ENCODE data around the gene TBC1D22B. TPM values are rescaled to one million over a fixed set of nuclear protein-coding genes. Genes with fewer than 3 reads are reported as not detected.

TBC1D22B gene
- total and polyA plus RNA-seq, 2 of the 13 experiments (the other 11 are each of a cell fraction or from before 2014, with no cell fraction given), result 9.7 to 12.9 TPM

DNA sequence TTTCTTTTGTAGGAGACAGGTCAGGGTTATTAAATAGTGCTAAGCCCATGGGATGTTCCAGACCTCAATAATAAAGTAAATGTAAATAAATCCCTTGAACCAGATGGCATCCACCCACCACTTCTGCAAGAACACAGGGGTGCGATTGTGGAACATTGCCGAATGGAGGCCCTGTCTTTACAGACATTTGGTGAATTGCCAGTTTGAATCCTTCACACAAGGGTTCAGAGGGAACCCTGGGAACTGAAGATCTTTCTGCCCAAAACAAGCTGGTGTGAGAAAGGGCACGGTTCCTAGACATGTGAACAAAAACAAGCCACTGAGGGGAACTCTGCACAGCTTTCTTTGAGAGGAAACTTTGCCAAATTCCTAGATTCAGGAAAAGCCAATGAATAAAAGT lies 66.0 kb downstream of the TBC1D22B start:
- FAIRE-seq, result no peak
- no peak overlapping the region for H3K9ac ChIP-seq (ENCODE audit: insufficient read depth, low read depth, low read length)
- DNase-seq (ENCODE audit: low spot score), result no peak
- no peaks in the 10 kb centered on the region for H3K27me3 ChIP-seq (ENCODE audit: control insufficient read depth in 1 of 2, insufficient read depth in 2 of 2, low read length in 2 of 2)
- ChIA-PET POLR2A (no interaction called here), CTCF (ENCODE audit: low intra/inter-chr PET ratio, low total read pairs) (no interaction called here)
- no peak overlapping the region for H2AFZ ChIP-seq (ENCODE audit: low read length)
- H3K4me1 ChIP-seq (ENCODE audit: insufficient read depth, low read length), result peaks cover 43% of the 10 kb centered on the region
- no peaks in the 10 kb centered on the region for H3K9me3 ChIP-seq (ENCODE audit: low read length)
- in situ Hi-C loops (cut with HindIII; ENCODE audit: extremely low pct_ligation_motif_present, low pct_unique_long_range_greater_than_20kb), result no loop called here
- H3K4me3 ChIP-seq (replicated peaks in 1 of 3; ENCODE audit: insufficient read depth in 1 of 3, low read depth in 2 of 3, low read length in 3 of 3), result no peak overlapping the region
- no TSS peak for BruUV-seq (replicated peaks)
- no peak for TF ChIP-seq JUN (CRISPR knock-in tag; IDR thresholded peaks at IDR 0.05)
- no peak for TF ChIP-seq ZNF292 (CRISPR knock-in tag; IDR thresholded peaks at IDR 0.05; ENCODE audit: borderline replicate concordance, low read depth)
- no peaks in the 10 kb centered on the region for H3K79me2 ChIP-seq (ENCODE audit: insufficient read depth, low read length)
- H4K20me1 ChIP-seq (ENCODE audit: insufficient read depth, low read length), result no peaks in the 10 kb centered on the region
- intact Hi-C loops (cut with micrococcal nuclease; ENCODE audit: unreplicated experiment), result no loop called here
- H3K4me2 ChIP-seq (ENCODE audit: low read depth, low read length), result no peak overlapping the region
- peaks cover 6 to 27% of the 10 kb centered on the region in 2 experiments; a peak in 4 of 5 replicates for H3K36me3 ChIP-seq (replicated peaks in 1 of 2; ENCODE audit: control insufficient read depth in 1 of 2, insufficient read depth in 2 of 2, low read length in 2 of 2)
- no peak for ATAC-seq
- WGBS (ENCODE audit: low lambda C conversion rate), result 60% methylated on average over 3 of the region's 3 CpGs
- H3K27ac ChIP-seq (ENCODE audit: extremely low read length, insufficient read depth, low read length), result peak overlapping the region; percentile 94

DNA sequence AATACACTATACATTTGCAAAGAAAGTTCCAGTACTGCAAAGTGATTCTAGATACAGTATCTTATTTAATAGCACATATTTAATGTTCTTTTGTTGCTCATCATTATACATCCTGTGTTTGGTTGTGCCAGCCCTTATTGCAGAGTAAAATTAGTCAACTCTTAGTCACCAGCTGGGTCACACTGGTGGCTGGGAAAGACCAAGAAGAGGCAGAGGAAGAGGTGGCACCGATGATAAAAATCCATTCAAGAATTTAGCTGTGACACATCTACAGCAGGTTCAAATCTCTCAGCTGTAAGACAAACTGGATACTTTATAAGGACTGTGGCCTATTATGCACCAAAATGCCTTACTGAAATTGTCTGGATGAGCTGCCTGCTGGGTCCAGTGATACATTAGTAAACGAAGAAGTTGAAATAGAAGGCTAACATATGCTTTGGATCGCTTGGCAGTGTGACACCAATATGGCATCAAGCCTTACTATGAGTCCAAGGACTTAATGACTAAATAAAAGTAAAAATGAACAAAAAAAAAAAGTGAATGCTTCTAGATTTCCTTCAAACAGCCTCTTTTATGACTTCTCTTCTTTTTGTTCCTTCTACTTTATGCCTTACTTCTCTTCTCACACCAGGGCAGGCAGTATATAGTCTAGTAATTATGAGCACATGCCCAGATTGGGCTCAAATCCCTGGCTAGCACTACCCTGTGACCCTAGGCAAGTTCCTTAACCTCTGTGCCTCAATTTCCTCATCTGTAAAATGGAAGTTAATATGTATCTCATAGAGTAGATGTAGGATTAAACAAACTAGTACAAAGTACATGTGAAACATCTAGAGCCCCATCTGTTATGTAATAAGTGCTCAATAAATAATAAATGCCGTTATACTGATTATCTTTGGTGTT lies 66.8 kb downstream of the TBC1D22B start:
- H4K20me1 ChIP-seq (ENCODE audit: insufficient read depth, low read length), result no peaks in the 10 kb centered on the region
- ATAC-seq (no peak), FAIRE-seq (no peak), DNase-seq (ENCODE audit: low spot score) (no peak)
- H3K9me3 ChIP-seq (ENCODE audit: low read length), result no peaks in the 10 kb centered on the region
- intact Hi-C loops (cut with micrococcal nuclease; ENCODE audit: unreplicated experiment), result loop anchor here (1.0 to 5.0 kb wide), 3 partner anchors 45 to 108 kb away; partner anchors contain the start of gene CMTR1
- POLR2A ChIA-PET, result no interaction called here
- no peaks in the 10 kb centered on the region for H3K79me2 ChIP-seq (ENCODE audit: insufficient read depth, low read length)
- no peak overlapping the region for H2AFZ ChIP-seq (ENCODE audit: low read length)
- H3K27ac ChIP-seq (ENCODE audit: extremely low read length, insufficient read depth, low read length), result peak overlapping the region; percentile 94
- no TSS peak for BruUV-seq (replicated peaks)
- peaks cover 4 to 19% of the 10 kb centered on the region in 2 experiments; a peak in 4 of 5 replicates for H3K36me3 ChIP-seq (replicated peaks in 1 of 2; ENCODE audit: control insufficient read depth in 1 of 2, insufficient read depth in 2 of 2, low read length in 2 of 2)
- H3K27me3 ChIP-seq (ENCODE audit: control insufficient read depth in 1 of 2, insufficient read depth in 2 of 2, low read length in 2 of 2), result no peaks in the 10 kb centered on the region
- CTCF ChIA-PET (ENCODE audit: low intra/inter-chr PET ratio, low total read pairs), result interaction anchor here (1.9 to 2.5 kb wide), 2 partner anchors 57 to 59 kb away, joined by 5 to 25 read pairs; no protein-coding TSS in a partner anchor
- H3K4me2 ChIP-seq (ENCODE audit: low read depth, low read length), result peak overlapping the region; percentile 63
- H3K4me1 ChIP-seq (ENCODE audit: insufficient read depth, low read length), result peaks cover 47% of the 10 kb centered on the region
- in situ Hi-C loops (cut with HindIII; ENCODE audit: extremely low pct_ligation_motif_present, low pct_unique_long_range_greater_than_20kb), result no loop called here
- no peak overlapping the region; the same call in 1 of the 2 replicates for H3K9ac ChIP-seq (ENCODE audit: insufficient read depth, low read depth, low read length)
- WGBS (ENCODE audit: low lambda C conversion rate), result 67% methylated on average over 4 of the region's 4 CpGs
- H3K4me3 ChIP-seq (replicated peaks in 1 of 3; ENCODE audit: insufficient read depth in 1 of 3, low read depth in 2 of 3, low read length in 3 of 3), result no peak overlapping the region
- TF ChIP-seq ZFP90 (CRISPR knock-in tag; IDR thresholded peaks at IDR 0.05; ENCODE audit: borderline replicate concordance) (no peak), NCOA2 (CRISPR knock-in tag; IDR thresholded peaks at IDR 0.05) (no peak), ZNF143 (CRISPR knock-in tag; IDR thresholded peaks at IDR 0.05) (no peak), RCOR2 (CRISPR knock-in tag; IDR thresholded peaks at IDR 0.05) (peak; percentile 11; the same call in 1 of the 2 replicates), ZNF629 (CRISPR knock-in tag; conservative IDR thresholded peaks at IDR 0.05) (peak; percentile 94), ZNF329 (CRISPR knock-in tag; IDR thresholded peaks at IDR 0.05; ENCODE audit: low read depth) (no peak), NKX3-1 (CRISPR knock-in tag; IDR thresholded peaks at IDR 0.05) (no peak), ZNF781 (CRISPR knock-in tag; IDR thresholded peaks at IDR 0.05; ENCODE audit: borderline replicate concordance, not compliant biosample characterization) (peak; percentile 60)
- TF ChIP-seq, protein P1, sequence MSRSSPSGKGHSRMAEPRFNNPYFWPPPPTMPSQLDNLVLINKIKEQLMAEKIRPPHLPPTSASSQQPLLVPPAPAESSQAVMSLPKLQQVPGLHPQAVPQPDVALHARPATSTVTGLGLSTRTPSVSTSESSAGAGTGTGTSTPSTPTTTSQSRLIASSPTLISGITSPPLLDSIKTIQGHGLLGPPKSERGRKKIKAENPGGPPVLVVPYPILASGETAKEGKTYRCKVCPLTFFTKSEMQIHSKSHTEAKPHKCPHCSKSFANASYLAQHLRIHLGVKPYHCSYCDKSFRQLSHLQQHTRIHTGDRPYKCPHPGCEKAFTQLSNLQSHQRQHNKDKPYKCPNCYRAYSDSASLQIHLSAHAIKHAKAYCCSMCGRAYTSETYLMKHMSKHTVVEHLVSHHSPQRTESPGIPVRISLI (CRISPR knock-in tag; IDR thresholded peaks at IDR 0.05; ENCODE audit: borderline replicate concordance), result no peak

All from HepG2 (cell line).